GM13976 (cell line): Measurements from ENCODE around the gene BTD.

Experiments used
- DNase-seq: peaks from one replicate; pipeline ENCODE4 v3.0.0; 2012; ENCODE audit warnings: low spot score
- in situ Hi-C: fragments of 300-500 bp; cut with MboI; formaldehyde crosslinking; loops from one replicate; pipeline ENCODE4 v1.12.0; 2022; ENCODE audit warnings: low sequenced_read_pairs, mixed read lengths, inconsistent platforms; ENCODE audit not compliant: unreplicated experiment
- TF ChIP-seq, protein P1 (sequence below): IDR thresholded peaks from 2 replicates; pipeline ENCODE4 v1.5.1; 2012; ENCODE audit warnings: borderline replicate concordance, mild to moderate bottlenecking; ENCODE audit not compliant: insufficient read depth; ENCODE audit errors: extremely low read depth, missing control alignments, control extremely low read depth

The BTD gene

DNA sequence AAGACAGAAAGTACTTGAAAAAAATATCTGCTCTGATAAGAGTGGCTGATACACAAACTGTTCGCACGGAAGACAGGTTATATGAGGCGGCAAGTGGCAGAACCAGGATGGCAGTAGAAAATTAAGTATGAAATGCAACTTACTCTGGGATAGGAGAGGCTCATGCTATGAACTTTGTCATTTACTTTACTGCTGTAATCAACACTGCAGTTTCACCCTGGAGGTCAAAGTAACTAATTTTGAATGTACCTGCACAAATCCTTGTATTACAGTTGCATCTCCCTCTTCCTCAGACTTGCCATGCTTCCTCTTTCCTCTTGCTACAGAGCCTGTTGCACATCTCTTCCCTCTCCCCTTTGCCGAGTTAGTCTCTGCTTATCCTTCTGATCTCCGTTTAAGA, 39.0 kb upstream of the BTD start:
- TF ChIP-seq, protein P1, sequence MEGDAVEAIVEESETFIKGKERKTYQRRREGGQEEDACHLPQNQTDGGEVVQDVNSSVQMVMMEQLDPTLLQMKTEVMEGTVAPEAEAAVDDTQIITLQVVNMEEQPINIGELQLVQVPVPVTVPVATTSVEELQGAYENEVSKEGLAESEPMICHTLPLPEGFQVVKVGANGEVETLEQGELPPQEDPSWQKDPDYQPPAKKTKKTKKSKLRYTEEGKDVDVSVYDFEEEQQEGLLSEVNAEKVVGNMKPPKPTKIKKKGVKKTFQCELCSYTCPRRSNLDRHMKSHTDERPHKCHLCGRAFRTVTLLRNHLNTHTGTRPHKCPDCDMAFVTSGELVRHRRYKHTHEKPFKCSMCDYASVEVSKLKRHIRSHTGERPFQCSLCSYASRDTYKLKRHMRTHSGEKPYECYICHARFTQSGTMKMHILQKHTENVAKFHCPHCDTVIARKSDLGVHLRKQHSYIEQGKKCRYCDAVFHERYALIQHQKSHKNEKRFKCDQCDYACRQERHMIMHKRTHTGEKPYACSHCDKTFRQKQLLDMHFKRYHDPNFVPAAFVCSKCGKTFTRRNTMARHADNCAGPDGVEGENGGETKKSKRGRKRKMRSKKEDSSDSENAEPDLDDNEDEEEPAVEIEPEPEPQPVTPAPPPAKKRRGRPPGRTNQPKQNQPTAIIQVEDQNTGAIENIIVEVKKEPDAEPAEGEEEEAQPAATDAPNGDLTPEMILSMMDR, result no peak
- in situ Hi-C loops, result no loop called here
- DNase-seq, result no peak

DNA sequence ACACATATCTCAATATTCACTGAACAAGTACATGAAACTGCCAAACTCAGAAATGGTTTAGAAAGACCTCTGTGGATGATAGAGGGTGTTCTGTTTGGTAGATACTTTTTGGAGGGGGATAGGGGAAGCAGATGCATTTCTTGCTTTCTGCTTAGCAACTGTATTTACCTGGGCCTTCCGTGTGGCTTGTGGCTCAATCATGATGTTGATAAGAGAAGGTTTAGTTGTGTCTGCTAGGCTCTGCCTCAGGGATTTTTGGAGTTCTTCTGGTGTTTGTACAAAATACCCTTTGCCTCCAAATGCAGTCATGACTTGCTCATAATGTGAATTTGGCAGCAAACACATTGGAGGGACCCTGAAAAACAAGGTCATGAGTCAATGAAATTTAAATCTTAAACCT, 38.4 kb upstream of the BTD start:
- in situ Hi-C loops, result no loop called here
- TF ChIP-seq, protein P1, result no peak
- DNase-seq, result no peak

DNA sequence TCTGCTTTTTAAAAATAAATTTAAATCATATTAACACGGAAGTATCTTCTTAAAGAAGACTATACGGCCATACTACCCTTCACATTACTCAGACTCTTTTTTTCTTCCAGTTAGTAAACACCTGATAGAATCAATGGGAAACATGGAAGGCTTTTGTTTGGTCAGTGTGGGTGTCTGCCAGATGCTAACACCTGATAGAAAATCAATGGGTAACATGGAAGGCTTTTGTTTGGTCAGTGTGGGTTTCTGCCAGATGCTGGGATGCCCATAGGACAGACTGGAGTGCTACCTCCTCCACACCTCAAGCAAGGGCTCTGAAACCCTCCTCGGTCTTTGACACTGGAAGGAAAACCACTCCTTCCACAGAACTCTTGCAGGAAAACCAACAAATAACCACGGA, 29.4 kb upstream of the BTD start:
- in situ Hi-C loops, result no loop called here
- DNase-seq, result no peak
- TF ChIP-seq, protein P1, result no peak

DNA sequence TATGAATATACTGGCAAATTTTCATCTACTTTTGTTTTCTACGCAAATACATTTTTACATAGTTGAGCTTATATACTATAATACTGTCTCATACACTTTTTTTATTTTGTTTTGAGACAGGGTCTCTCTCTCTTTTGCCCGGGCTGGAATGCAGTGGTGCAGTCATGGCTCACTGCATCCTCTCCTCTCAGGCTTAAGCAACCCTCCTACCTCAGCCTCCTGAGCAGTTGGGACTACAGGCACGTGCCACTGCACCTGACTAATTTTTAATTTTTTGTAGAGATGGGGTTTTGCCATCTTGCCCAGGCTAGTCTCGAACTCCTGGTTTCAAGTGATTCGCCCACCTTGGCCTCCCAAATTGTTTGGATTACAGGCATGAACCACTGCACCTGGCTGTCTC, 26.1 kb upstream of the BTD start:
- TF ChIP-seq, protein P1, result no peak
- in situ Hi-C loops, result no loop called here
- DNase-seq, result no peak

DNA sequence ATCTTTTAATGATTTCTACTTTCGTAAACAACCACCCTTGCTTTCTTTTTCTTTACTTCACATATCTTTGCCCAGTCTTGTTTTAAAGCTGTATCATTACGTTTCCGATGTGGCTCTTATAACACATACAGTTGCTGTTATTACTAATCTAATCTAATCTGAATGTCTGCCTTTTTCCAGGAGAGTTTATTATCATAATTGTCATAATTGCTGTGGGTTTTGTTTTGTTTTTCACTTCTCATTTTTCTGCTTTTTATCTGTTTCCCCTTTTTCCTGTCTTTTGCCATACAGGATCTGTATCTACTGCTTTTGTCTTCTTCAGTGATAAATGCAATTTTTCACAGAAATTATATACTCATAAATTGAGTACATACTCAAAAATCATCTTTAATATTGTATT, 25.1 kb upstream of the BTD start:
- DNase-seq, result no peak
- TF ChIP-seq, protein P1, result no peak
- in situ Hi-C loops, result no loop called here

DNA sequence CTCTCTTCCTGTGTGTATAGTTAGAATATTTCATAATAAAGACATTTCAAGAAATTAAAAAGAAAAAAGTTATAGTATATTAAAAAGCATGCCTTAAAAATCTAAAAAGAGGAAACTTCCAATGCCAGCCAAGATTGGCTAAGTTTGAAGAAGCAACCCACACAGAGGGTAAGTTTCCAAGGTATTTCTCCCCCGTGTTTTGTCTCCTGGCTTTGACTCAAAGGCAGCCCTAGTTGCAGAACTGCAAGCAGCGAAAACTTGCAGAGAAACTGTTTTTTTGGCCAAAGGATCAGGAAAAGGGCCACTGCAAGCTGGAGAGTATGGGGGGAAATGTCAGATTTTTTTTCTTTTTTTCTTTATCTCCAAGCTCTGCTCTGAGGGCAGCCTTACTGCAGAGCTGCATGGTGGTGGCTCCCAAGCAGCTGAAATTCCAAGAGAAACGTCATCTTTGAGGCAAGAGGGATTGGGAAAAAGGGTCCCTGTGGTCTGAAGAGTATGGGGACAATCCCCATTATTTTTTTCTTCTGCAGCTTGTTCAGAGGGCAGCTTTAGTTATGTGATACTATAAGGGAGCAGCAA, 23.2 kb upstream of the BTD start:
- no peak for DNase-seq
- in situ Hi-C loops, result no loop called here
- TF ChIP-seq, protein P1, result no peak

DNA sequence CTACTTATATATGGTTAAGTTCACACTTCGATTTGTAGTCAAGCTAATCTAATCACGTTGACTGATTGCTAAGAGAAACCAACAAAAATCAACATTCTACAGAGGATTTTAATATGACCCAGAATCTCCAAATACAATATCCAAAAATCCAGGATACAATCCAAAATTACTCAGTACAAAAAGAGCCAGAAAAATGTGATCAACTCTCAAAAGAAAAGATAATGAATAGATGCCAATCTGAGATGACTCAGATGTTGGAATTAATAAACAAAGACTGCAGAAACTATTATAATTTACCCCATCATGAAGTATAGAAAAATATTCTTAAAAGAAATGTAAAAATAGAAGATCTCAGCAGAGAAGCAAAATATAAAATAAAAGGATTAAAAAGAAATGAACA, 22.5 kb upstream of the BTD start:
- in situ Hi-C loops, result no loop called here
- no peak for DNase-seq
- TF ChIP-seq, protein P1, result no peak
